CD4-positive, alpha-beta memory T cell (primary cell): ENCODE data around the gene GRAMD1B. TPM values are rescaled to one million over a fixed set of nuclear protein-coding genes. Genes with fewer than 3 reads are reported as not detected.
"Not testable (repeated sequence)": the region's sequence is repeated elsewhere in the genome, so short reads cannot be mapped to it uniquely, and the experiment has no call there.

Source experiments
- CTCF ChIA-PET: fragments of 350-600 bp; sonication (Branson Sonifier 250); formaldehyde crosslinking; loops from one replicate; lab custom pipeline; 2021; ENCODE audit warnings: inconsistent platforms; ENCODE audit not compliant: partially characterized antibody; lab: Charles Lee
- POLR2A ChIA-PET: fragments of 350-600 bp; sonication (Branson Sonifier 250); formaldehyde crosslinking; loops from one replicate; lab custom pipeline; 2021; ENCODE audit not compliant: partially characterized antibody; lab: Charles Lee
- DNase-seq, 5 donors: peaks; one replicate each; pipeline versions ENCODE4 v3.0.0 to v3.0.0-alpha.2; 2020 to 2022; ENCODE audit warnings: mixed read lengths in 1 of 5
- H3K27ac ChIP-seq: one replicate; pipeline ENCODE4 v1.7.0; 2013; ENCODE audit warnings: low read depth, low read length
- H3K27me3 ChIP-seq: 2 replicates; pipeline ENCODE4 v1.7.0; 2013; ENCODE audit warnings: mild to moderate bottlenecking, low read length, moderate library complexity; ENCODE audit not compliant: insufficient read depth
- H3K36me3 ChIP-seq: 2 replicates; pipeline ENCODE4 v1.7.0; 2013; ENCODE audit warnings: mild to moderate bottlenecking, low read length, moderate library complexity; ENCODE audit not compliant: insufficient read depth
- H3K4me1 ChIP-seq: 2 replicates; pipeline ENCODE4 v1.7.0; 2013; ENCODE audit warnings: mild to moderate bottlenecking, low read length, moderate library complexity; ENCODE audit not compliant: insufficient read depth
- H3K4me3 ChIP-seq, 2 donors: one replicate each; pipeline ENCODE4 v1.7.0; 2013; ENCODE audit warnings: low read length in 2 of 2, mild to moderate bottlenecking in 1 of 2
- H3K9me3 ChIP-seq, 2 donors: one replicate each; pipeline ENCODE4 v1.7.0; 2013; ENCODE audit warnings: low read length in 2 of 2, control low read depth in 1 of 2; ENCODE audit not compliant: control insufficient read depth in 1 of 2
- H3K27ac Mint-ChIP-seq, 7 donors: one replicate each; pipeline ENCODE4 v1.8.0; 2020 to 2021; ENCODE audit warnings: mixed read lengths in 7 of 7, mild to moderate bottlenecking in 6 of 7, inconsistent platforms in 3 of 7, moderate library complexity in 3 of 7
- H3K27me3 Mint-ChIP-seq, 2 donors: one replicate each; pipeline ENCODE4 v1.8.0; 2020 to 2021; ENCODE audit warnings: mixed read lengths in 2 of 2
- H3K36me3 Mint-ChIP-seq, 2 donors: one replicate each; pipeline ENCODE4 v1.8.0; 2020 to 2021; ENCODE audit warnings: mixed read lengths in 2 of 2, inconsistent platforms in 1 of 2, mild to moderate bottlenecking in 1 of 2
- H3K4me1 Mint-ChIP-seq, 4 donors: one replicate each; pipeline ENCODE4 v1.8.0; 2020 to 2021; ENCODE audit warnings: mixed read lengths in 4 of 4, mild to moderate bottlenecking in 1 of 4
- H3K4me3 Mint-ChIP-seq, 8 donors: one replicate each; pipeline ENCODE4 v1.8.0; 2020 to 2021; ENCODE audit warnings: mixed read lengths in 8 of 8, mild to moderate bottlenecking in 7 of 8, moderate library complexity in 6 of 8, inconsistent platforms in 3 of 8
- H3K9me3 Mint-ChIP-seq, 8 donors: one replicate each; pipeline ENCODE4 v1.8.0; 2020 to 2021; ENCODE audit warnings: mixed read lengths in 8 of 8, mild to moderate bottlenecking in 5 of 8, inconsistent platforms in 3 of 8, moderate library complexity in 1 of 8
- intact Hi-C: fragments of 100-400 bp; cut with micrococcal nuclease; formaldehyde crosslinking; loops from one replicate; pipeline ENCODE4 v1.15.1; 2023
- polyA plus RNA-seq, 2 donors: library from polyadenylated mRNA; unstranded; fragments of 300-500 nt; fragmentation: Illumina TruSeq; gene quantifications; one replicate each; pipeline ENCODE4 v1.2.3, GENCODE V29; 2021
- total RNA-seq, 2 experiments: library from RNA; stranded (reverse); gene quantifications; one replicate each; pipeline ENCODE4 v1.2.3, GENCODE V29; 2021

Gene GRAMD1B
- total and polyA plus RNA-seq, 4 experiments from 2014 or later = 4.2 to 26.0 (median 12.4) TPM

GRCh38 chr11:123451183-123451781 lies 21.2 kb downstream of the GRAMD1B start:
- H3K36me3 ChIP-seq = no peaks in the 10 kb centered on the region
- DNase-seq = no peak
- no peaks in the 10 kb centered on the region for H3K27me3 ChIP-seq
- Mint-ChIP-seq H3K36me3 (peaks cover 0 to 2% of the 10 kb centered on the region in 2 donors), H3K27me3 (no peaks in the 10 kb centered on the region), H3K4me3 (no peak overlapping the region), H3K4me1 (peaks cover 27 to 45% (median 36%) of the 10 kb centered on the region in 4 donors), H3K9me3 (no peaks in the 10 kb centered on the region), H3K27ac (peak overlapping the region in 3 of 7 donors; percentile 2 to 30 (median 4))
- H3K4me1 ChIP-seq = peaks cover 27% of the 10 kb centered on the region
- H3K27ac ChIP-seq = no peak overlapping the region
- no peak overlapping the region for H3K4me3 ChIP-seq
- CTCF ChIA-PET = interaction anchor here (0.8 to 1.9 kb wide), 4 partner anchors 13 to 44 kb away, joined by 3 to 8 read pairs (median 6); no protein-coding TSS in a partner anchor
- intact Hi-C loops = no loop called here
- H3K9me3 ChIP-seq = no peaks in the 10 kb centered on the region
- POLR2A ChIA-PET = no interaction called here

DNA sequence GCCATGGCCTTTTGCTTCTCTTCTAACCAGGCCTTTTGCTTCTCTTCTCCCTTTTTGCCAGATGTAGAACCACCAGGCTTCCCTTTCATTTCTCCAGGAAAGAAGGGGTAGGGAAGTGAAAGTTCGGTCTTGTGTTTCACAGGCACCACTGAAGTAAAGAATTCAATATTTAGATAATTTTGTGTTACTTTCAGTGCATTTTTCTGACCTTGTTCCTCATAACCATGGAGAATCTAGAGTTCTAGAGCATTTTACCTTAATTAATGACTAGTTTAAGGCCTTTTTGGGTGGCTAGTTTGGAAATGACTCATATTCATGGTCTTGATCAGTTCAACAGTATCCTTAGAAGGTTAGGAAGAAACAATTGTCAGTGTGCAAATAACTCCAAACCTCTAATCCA lies 22.7 kb downstream of the GRAMD1B start:
- Histone ChIP-seq H3K4me3 (no peak overlapping the region), H3K27me3 (no peaks in the 10 kb centered on the region), H3K9me3 (no peaks in the 10 kb centered on the region), H3K27ac (no peak overlapping the region), H3K4me1 (peaks cover 43% of the 10 kb centered on the region), H3K36me3 (no peaks in the 10 kb centered on the region)
- Mint-ChIP-seq H3K4me3 (no peak overlapping the region), H3K36me3 (no peaks in the 10 kb centered on the region), H3K27ac (no peak overlapping the region), H3K27me3 (no peaks in the 10 kb centered on the region), H3K9me3 (no peaks in the 10 kb centered on the region), H3K4me1 (peaks cover 34 to 58% (median 48%) of the 10 kb centered on the region in 4 donors)
- CTCF ChIA-PET = interaction anchor here (1.5 to 1.8 kb wide), 2 partner anchors 17 to 26 kb away, joined by 4 to 5 read pairs; no protein-coding TSS in a partner anchor
- DNase-seq = no peak
- POLR2A ChIA-PET = interaction anchor here (1.3 kb wide), 1 partner anchor 14 kb away, joined by 3 read pairs; no protein-coding TSS in a partner anchor
- intact Hi-C loops = no loop called here

GRCh38 chr11:123454060-123454651 lies 24.1 kb downstream of the GRAMD1B start:
- H3K9me3 Mint-ChIP-seq = no peaks in the 10 kb centered on the region
- H3K27ac ChIP-seq = no peak overlapping the region
- peaks cover 46% of the 10 kb centered on the region for H3K4me1 ChIP-seq
- H3K4me3 Mint-ChIP-seq = peak overlapping the region in 7 of 8 donors; percentile 4 to 78 (median 59)
- ChIA-PET POLR2A (interaction anchor here (1.3 to 1.7 kb wide), 2 partner anchors 15 to 22 kb away, joined by 3 to 9 read pairs; no protein-coding TSS in a partner anchor), CTCF (interaction anchor here (0.9 to 1.8 kb wide), 2 partner anchors 25 to 47 kb away, joined by 4 to 5 read pairs; no protein-coding TSS in a partner anchor)
- H3K27ac Mint-ChIP-seq = peak overlapping the region; percentile 54 to 95 (median 85)
- peak; percentile 47 to 84 (median 52) for DNase-seq
- intact Hi-C loops = no loop called here
- H3K27me3 Mint-ChIP-seq = no peaks in the 10 kb centered on the region
- no peaks in the 10 kb centered on the region for H3K9me3 ChIP-seq
- H3K27me3 ChIP-seq = no peaks in the 10 kb centered on the region
- peaks cover 34 to 66% (median 50%) of the 10 kb centered on the region in 4 donors for H3K4me1 Mint-ChIP-seq
- no peaks in the 10 kb centered on the region for H3K36me3 Mint-ChIP-seq
- no peak overlapping the region for H3K4me3 ChIP-seq
- H3K36me3 ChIP-seq = no peaks in the 10 kb centered on the region

DNA sequence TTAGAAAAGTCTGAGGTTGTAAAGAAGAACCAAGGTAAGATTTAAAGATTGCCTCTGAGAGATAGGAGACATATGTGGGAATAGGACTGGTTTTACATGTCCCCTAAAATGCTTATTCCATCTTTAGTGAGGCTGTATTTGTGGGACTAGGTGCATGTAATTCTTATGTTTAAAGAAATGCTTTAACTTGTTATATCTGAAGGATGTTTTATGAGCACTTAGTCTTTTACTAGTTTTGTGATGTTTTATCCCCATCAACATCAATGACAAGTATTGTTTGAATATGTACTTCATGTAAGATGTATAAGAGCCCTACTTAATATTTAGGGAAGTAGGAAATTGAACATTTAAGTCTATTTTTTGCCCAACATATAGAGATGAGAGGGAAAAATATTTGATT lies 24.7 kb downstream of the GRAMD1B start:
- Histone ChIP-seq H3K27me3 (no peaks in the 10 kb centered on the region), H3K4me3 (no peak overlapping the region), H3K36me3 (no peaks in the 10 kb centered on the region), H3K27ac (no peak overlapping the region), H3K4me1 (peaks cover 46% of the 10 kb centered on the region), H3K9me3 (no peaks in the 10 kb centered on the region)
- CTCF ChIA-PET = interaction anchor here (0.9 to 1.3 kb wide), 2 partner anchors 47 kb away, joined by 3 to 5 read pairs; no protein-coding TSS in a partner anchor
- Mint-ChIP-seq H3K27ac (peak overlapping the region; percentile 53 to 95 (median 81)), H3K9me3 (no peaks in the 10 kb centered on the region), H3K4me3 (peak overlapping the region in 6 of 8 donors; percentile 4 to 78 (median 62)), H3K36me3 (no peaks in the 10 kb centered on the region), H3K4me1 (peaks cover 34 to 65% (median 50%) of the 10 kb centered on the region in 4 donors), H3K27me3 (no peaks in the 10 kb centered on the region)
- DNase-seq = no peak
- POLR2A ChIA-PET = interaction anchor here (1.7 kb wide), 1 partner anchor 23 kb away, joined by 9 read pairs; no protein-coding TSS in a partner anchor
- intact Hi-C loops = no loop called here

- H3K27me3 ChIP-seq, H3K36me3 Mint-ChIP-seq, DNase-seq, H3K9me3 Mint-ChIP-seq, H3K4me3 ChIP-seq, intact Hi-C loops, H3K27me3 Mint-ChIP-seq, H3K9me3 ChIP-seq, H3K36me3 ChIP-seq, H3K27ac ChIP-seq: not testable (repeated sequence)
- CTCF ChIA-PET = interaction anchor here (1.2 to 2.9 kb wide), 3 partner anchors 21 to 49 kb away, joined by 3 to 12 read pairs (median 6); no protein-coding TSS in a partner anchor
- Mint-ChIP-seq H3K4me1 (peaks cover 31 to 50% (median 39%) of the 10 kb centered on the region in 4 donors), H3K27ac (peak overlapping the region; percentile 78 to 92 (median 89)), H3K4me3 (peak overlapping the region in 7 of 8 donors; percentile 17 to 74 (median 68))
- POLR2A ChIA-PET = interaction anchor here (0.6 to 2.3 kb wide), 2 partner anchors 25 to 31 kb away, joined by 5 to 8 read pairs; no protein-coding TSS in a partner anchor
- H3K4me1 ChIP-seq = peaks cover 46% of the 10 kb centered on the region
These were observed 26.4 kb downstream of the GRAMD1B start for GRCh38 chr11:123456448-123456847.

- H3K4me1 ChIP-seq = peaks cover 46% of the 10 kb centered on the region
- POLR2A ChIA-PET = interaction anchor here (2.3 kb wide), 1 partner anchor 26 kb away, joined by 8 read pairs; no protein-coding TSS in a partner anchor
- CTCF ChIA-PET = interaction anchor here (0.7 to 2.9 kb wide), 4 partner anchors 16 to 50 kb away, joined by 3 to 12 read pairs (median 4); no protein-coding TSS in a partner anchor
- no peaks in the 10 kb centered on the region for H3K27me3 ChIP-seq
- H3K9me3 ChIP-seq = no peaks in the 10 kb centered on the region
- H3K36me3 ChIP-seq = no peaks in the 10 kb centered on the region
- H3K27me3 Mint-ChIP-seq = no peaks in the 10 kb centered on the region
- peaks cover 29 to 48% (median 38%) of the 10 kb centered on the region in 4 donors for H3K4me1 Mint-ChIP-seq
- no peaks in the 10 kb centered on the region for H3K9me3 Mint-ChIP-seq
- no peaks in the 10 kb centered on the region for H3K36me3 Mint-ChIP-seq
- peak overlapping the region; percentile 26 for H3K27ac ChIP-seq
- DNase-seq = peak in 4 of 5 donors; percentile 27 to 48 (median 32)
- intact Hi-C loops = no loop called here
- H3K4me3 Mint-ChIP-seq = peak overlapping the region in 7 of 8 donors; percentile 13 to 68 (median 59)
- peak overlapping the region; percentile 82 to 92 (median 90) for H3K27ac Mint-ChIP-seq
- no peak overlapping the region for H3K4me3 ChIP-seq
These were observed 27.2 kb downstream of the GRAMD1B start for GRCh38 chr11:123457187-123457770.
